Effector memory CD8-positive, alpha-beta T cell (primary cell): ENCODE data around the gene LCA5L.
"Not testable (repeated sequence)": the region's sequence is repeated elsewhere in the genome, so short reads cannot be mapped to it uniquely, and the experiment has no call there.

ENCODE experiments used
- ATAC-seq: fragments of 150-1000 bp; cut with Tn5 transposase; replicated peaks from 2 replicates; pipeline ENCODE4 v1.10.0; 2021; ENCODE audit warnings: mild to moderate bottlenecking, moderate library complexity
- DNase-seq, 3 experiments: peaks; one replicate each; pipeline ENCODE4 v3.0.0; 2021
- H3K27ac Mint-ChIP-seq, 2 donors: one replicate each; pipeline ENCODE4 v1.8.0; 2022; ENCODE audit warnings: mild to moderate bottlenecking in 2 of 2, mixed read lengths in 2 of 2, moderate library complexity in 2 of 2
- H3K27me3 Mint-ChIP-seq, 2 donors: one replicate each; pipeline ENCODE4 v1.8.0; 2022; ENCODE audit warnings: mixed read lengths in 2 of 2
- H3K36me3 Mint-ChIP-seq: one replicate; pipeline ENCODE4 v1.8.0; 2022; ENCODE audit warnings: mild to moderate bottlenecking, moderate library complexity, mixed read lengths; ENCODE audit not compliant: insufficient read depth
- H3K4me1 Mint-ChIP-seq, 2 donors: one replicate each; pipeline ENCODE4 v1.8.0; 2022; ENCODE audit warnings: low read depth in 2 of 2, mixed read lengths in 2 of 2
- H3K4me3 Mint-ChIP-seq, 2 donors: one replicate each; pipeline ENCODE4 v1.8.0; 2022; ENCODE audit warnings: mild to moderate bottlenecking in 2 of 2, mixed read lengths in 2 of 2, moderate library complexity in 2 of 2
- H3K9me3 Mint-ChIP-seq, 2 donors: one replicate each; pipeline ENCODE4 v1.8.0; 2022; ENCODE audit warnings: mixed read lengths in 2 of 2

LCA5L gene

GRCh38 chr21:39441502-39442475 lies 3.8 kb downstream of the LCA5L start:
- H3K9me3 Mint-ChIP-seq = no peaks in the 10 kb centered on the region
- no peak overlapping the region for H3K27ac Mint-ChIP-seq
- ATAC-seq (peak; percentile 34), DNase-seq (peak in 2 of 3 experiments; percentile 11 to 15)
- H3K36me3 Mint-ChIP-seq = peaks cover 24% of the 10 kb centered on the region
- peaks cover 32% of the 10 kb centered on the region in 2 donors for H3K27me3 Mint-ChIP-seq
- no peak overlapping the region for H3K4me3 Mint-ChIP-seq
- peaks cover 9 to 11% of the 10 kb centered on the region in 2 donors for H3K4me1 Mint-ChIP-seq

GRCh38 chr21:39439232-39439631 lies 6.3 kb downstream of the LCA5L start:
- Mint-ChIP-seq H3K4me1 (no peaks in the 10 kb centered on the region), H3K27ac (no peak overlapping the region), H3K27me3 (peaks cover 32 to 35% of the 10 kb centered on the region in 2 donors), H3K9me3 (no peaks in the 10 kb centered on the region), H3K36me3 (peaks cover 1% of the 10 kb centered on the region), H3K4me3 (no peak overlapping the region)
- DNase-seq (no peak), ATAC-seq (no peak)

GRCh38 chr21:39434950-39435349 lies 10.6 kb downstream of the LCA5L start:
- H3K36me3 Mint-ChIP-seq = no peaks in the 10 kb centered on the region
- no peaks in the 10 kb centered on the region for H3K9me3 Mint-ChIP-seq
- no peak overlapping the region for H3K4me3 Mint-ChIP-seq
- peaks cover 24% of the 10 kb centered on the region in 2 donors for H3K27me3 Mint-ChIP-seq
- no peak for DNase-seq
- no peak overlapping the region for H3K27ac Mint-ChIP-seq
- H3K4me1 Mint-ChIP-seq = no peaks in the 10 kb centered on the region
- ATAC-seq = no peak

GRCh38 chr21:39430954-39431353 lies 14.6 kb downstream of the LCA5L start:
- no peak overlapping the region for H3K27ac Mint-ChIP-seq
- DNase-seq (no peak), ATAC-seq (no peak)
- no peaks in the 10 kb centered on the region for H3K4me1 Mint-ChIP-seq
- H3K36me3 Mint-ChIP-seq = no peaks in the 10 kb centered on the region
- H3K27me3 Mint-ChIP-seq = peaks cover 6 to 9% of the 10 kb centered on the region in 2 donors
- H3K9me3 Mint-ChIP-seq = no peaks in the 10 kb centered on the region
- H3K4me3 Mint-ChIP-seq = no peak overlapping the region

GRCh38 chr21:39430457-39430856 lies 15.1 kb downstream of the LCA5L start:
- Mint-ChIP-seq H3K4me3 (no peak overlapping the region), H3K9me3 (no peaks in the 10 kb centered on the region), H3K36me3 (no peaks in the 10 kb centered on the region), H3K4me1 (no peaks in the 10 kb centered on the region), H3K27me3 (peaks cover 6 to 9% of the 10 kb centered on the region in 2 donors), H3K27ac (no peak overlapping the region)
- ATAC-seq = no peak
- no peak for DNase-seq

- no peak for ATAC-seq
- no peaks in the 10 kb centered on the region for H3K4me1 Mint-ChIP-seq
- no peak overlapping the region for H3K27ac Mint-ChIP-seq
- no peaks in the 10 kb centered on the region for H3K36me3 Mint-ChIP-seq
- no peak for DNase-seq
- H3K4me3 Mint-ChIP-seq = no peak overlapping the region
- H3K27me3 Mint-ChIP-seq = peaks cover 6 to 9% of the 10 kb centered on the region in 2 donors
- no peaks in the 10 kb centered on the region for H3K9me3 Mint-ChIP-seq
Observed at GRCh38 chr21:39430016-39430415, 15.6 kb downstream of the LCA5L start.

- peaks cover 6 to 9% of the 10 kb centered on the region in 2 donors for H3K27me3 Mint-ChIP-seq
- H3K9me3 Mint-ChIP-seq = no peaks in the 10 kb centered on the region
- DNase-seq (no peak), ATAC-seq (no peak)
- no peak overlapping the region for H3K4me3 Mint-ChIP-seq
- no peaks in the 10 kb centered on the region for H3K36me3 Mint-ChIP-seq
- H3K4me1 Mint-ChIP-seq = no peaks in the 10 kb centered on the region
- no peak overlapping the region for H3K27ac Mint-ChIP-seq
Observed at GRCh38 chr21:39429445-39429844, 16.1 kb downstream of the LCA5L start.

GRCh38 chr21:39422527-39423241 lies 22.9 kb downstream of the LCA5L start:
- ATAC-seq = no peak
- DNase-seq = no peak
- no peaks in the 10 kb centered on the region for H3K4me1 Mint-ChIP-seq
- H3K27ac Mint-ChIP-seq = no peak overlapping the region
- H3K36me3 Mint-ChIP-seq = peaks cover 4% of the 10 kb centered on the region
- H3K27me3 Mint-ChIP-seq = no peaks in the 10 kb centered on the region
- H3K9me3 Mint-ChIP-seq = no peaks in the 10 kb centered on the region
- no peak overlapping the region for H3K4me3 Mint-ChIP-seq

GRCh38 chr21:39419204-39419603 lies 26.4 kb downstream of the LCA5L start:
- H3K36me3 Mint-ChIP-seq, H3K27me3 Mint-ChIP-seq, H3K4me1 Mint-ChIP-seq, H3K9me3 Mint-ChIP-seq, DNase-seq, H3K27ac Mint-ChIP-seq, ATAC-seq, H3K4me3 Mint-ChIP-seq: not testable (repeated sequence)

GRCh38 chr21:39406065-39406464 lies 39.5 kb downstream of the LCA5L start:
- no peak for ATAC-seq
- Mint-ChIP-seq H3K27me3 (no peaks in the 10 kb centered on the region), H3K4me3 (no peak overlapping the region), H3K4me1 (no peaks in the 10 kb centered on the region), H3K27ac (no peak overlapping the region), H3K36me3 (no peaks in the 10 kb centered on the region), H3K9me3 (no peaks in the 10 kb centered on the region)
- no peak for DNase-seq

GRCh38 chr21:39400173-39400572 lies 45.4 kb downstream of the LCA5L start:
- H3K9me3 Mint-ChIP-seq = no peaks in the 10 kb centered on the region
- no peak overlapping the region for H3K4me3 Mint-ChIP-seq
- ATAC-seq (no peak), DNase-seq (no peak)
- H3K36me3 Mint-ChIP-seq = peaks cover 19% of the 10 kb centered on the region
- H3K4me1 Mint-ChIP-seq = no peaks in the 10 kb centered on the region
- peak overlapping the region in 1 of 2 donors; percentile 67 for H3K27ac Mint-ChIP-seq
- H3K27me3 Mint-ChIP-seq = no peaks in the 10 kb centered on the region

GRCh38 chr21:39397646-39398385 lies 47.8 kb downstream of the LCA5L start:
- H3K36me3 Mint-ChIP-seq = peaks cover 34% of the 10 kb centered on the region
- no peak for ATAC-seq
- H3K27me3 Mint-ChIP-seq = no peaks in the 10 kb centered on the region

GRCh38 chr21:39392981-39393380 lies 52.6 kb downstream of the LCA5L start:
- DNase-seq = no peak
- Mint-ChIP-seq H3K4me1 (peaks cover 11 to 16% of the 10 kb centered on the region in 2 donors), H3K36me3 (peaks cover 63% of the 10 kb centered on the region), H3K4me3 (no peak overlapping the region), H3K27me3 (no peaks in the 10 kb centered on the region), H3K27ac (no peak overlapping the region), H3K9me3 (no peaks in the 10 kb centered on the region)
- ATAC-seq = no peak

More at GRCh38 chr21:39397646-39398385, 47.8 kb downstream of the LCA5L start:
- no peak overlapping the region for H3K27ac Mint-ChIP-seq
- no peaks in the 10 kb centered on the region for H3K9me3 Mint-ChIP-seq
- no peaks in the 10 kb centered on the region for H3K4me1 Mint-ChIP-seq
- DNase-seq = no peak
- no peak overlapping the region for H3K4me3 Mint-ChIP-seq
